Stimulated activated naive CD4-positive, alpha-beta T cell (primary cell): ENCODE measurements around the gene IFI27L1.
"Not testable (repeated sequence)": the region's sequence is repeated elsewhere in the genome, so short reads cannot be mapped to it uniquely, and the experiment has no call there.

Source experiments
- DNase-seq, 6 experiments: peaks; one replicate each; lab custom pipeline; 2025; lab: John Stamatoyannopoulos, UW

The IFI27L1 gene

GRCh38 chr14:94048691-94049624 lies 32.2 kb upstream of the IFI27L1 start:
- no peak for DNase-seq

GRCh38 chr14:94049625-94050023 lies 31.5 kb upstream of the IFI27L1 start:
- DNase-seq, result no peak

GRCh38 chr14:94050231-94050880 lies 30.8 kb upstream of the IFI27L1 start:
- DNase-seq, result no peak

DNA sequence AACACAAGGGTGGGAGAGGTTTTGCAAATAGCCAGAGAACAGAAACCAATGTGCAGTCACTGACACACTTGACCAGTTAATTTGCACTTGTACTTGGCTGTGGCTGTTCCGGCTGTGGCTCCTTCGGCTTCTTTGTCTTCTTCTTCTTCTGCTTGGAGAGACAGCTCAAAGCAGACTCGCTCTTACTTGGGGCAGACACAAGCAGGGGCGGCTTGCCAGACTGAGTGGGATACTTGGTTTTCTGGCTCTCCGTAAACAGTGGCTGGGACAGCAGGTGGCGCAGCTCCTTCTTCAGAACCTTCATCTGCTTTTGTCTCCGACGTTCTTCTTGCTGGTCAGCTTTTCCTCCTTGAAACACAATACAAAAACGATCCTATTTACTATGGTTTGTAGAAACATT lies 30.0 kb upstream of the IFI27L1 start:
- no peak for DNase-seq

GRCh38 chr14:94051779-94052178 lies 29.3 kb upstream of the IFI27L1 start:
- DNase-seq, result no peak

GRCh38 chr14:94052199-94052598 lies 28.9 kb upstream of the IFI27L1 start:
- no peak for DNase-seq

- no peak for DNase-seq
These were observed 28.4 kb upstream of the IFI27L1 start for GRCh38 chr14:94052662-94053061.

DNA sequence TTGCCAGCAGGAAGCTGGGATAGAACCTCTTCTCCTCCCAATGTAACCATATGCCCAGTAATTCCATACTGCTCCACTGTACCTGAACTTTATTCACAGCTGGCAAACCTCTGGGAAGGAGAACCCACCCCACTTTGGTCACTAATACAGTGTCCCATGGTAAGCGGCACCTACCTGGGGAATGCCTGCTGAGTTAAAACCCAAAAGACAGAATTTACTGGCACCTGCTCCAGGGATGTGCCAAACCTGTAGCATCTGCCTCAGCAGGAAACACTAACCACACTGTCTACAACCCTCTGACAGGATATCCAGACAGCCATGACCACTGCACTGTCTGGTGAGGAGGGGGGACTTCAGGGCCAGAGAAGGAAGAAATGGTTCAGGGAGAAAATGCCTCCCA lies 26.7 kb upstream of the IFI27L1 start:
- no peak for DNase-seq

DNA sequence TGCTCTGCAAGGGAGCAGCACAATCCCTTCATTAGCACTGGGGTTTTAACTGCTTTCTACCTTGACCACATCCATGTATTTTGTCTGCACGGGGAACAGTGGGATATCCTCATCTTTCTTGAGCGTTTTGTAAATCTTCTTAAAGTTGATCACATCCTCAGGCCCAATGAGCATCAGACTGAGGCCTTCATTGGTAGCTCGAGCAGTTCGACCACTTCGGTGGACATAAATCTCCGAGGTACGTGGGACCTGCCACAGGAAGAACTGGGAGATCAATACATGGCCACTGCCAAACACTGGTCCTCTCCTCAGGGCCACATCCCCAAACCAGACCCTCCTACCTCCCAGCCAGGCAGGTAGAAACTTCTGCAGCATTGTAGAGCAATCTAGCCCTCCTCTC lies 26.2 kb upstream of the IFI27L1 start:
- DNase-seq, result no peak

DNA sequence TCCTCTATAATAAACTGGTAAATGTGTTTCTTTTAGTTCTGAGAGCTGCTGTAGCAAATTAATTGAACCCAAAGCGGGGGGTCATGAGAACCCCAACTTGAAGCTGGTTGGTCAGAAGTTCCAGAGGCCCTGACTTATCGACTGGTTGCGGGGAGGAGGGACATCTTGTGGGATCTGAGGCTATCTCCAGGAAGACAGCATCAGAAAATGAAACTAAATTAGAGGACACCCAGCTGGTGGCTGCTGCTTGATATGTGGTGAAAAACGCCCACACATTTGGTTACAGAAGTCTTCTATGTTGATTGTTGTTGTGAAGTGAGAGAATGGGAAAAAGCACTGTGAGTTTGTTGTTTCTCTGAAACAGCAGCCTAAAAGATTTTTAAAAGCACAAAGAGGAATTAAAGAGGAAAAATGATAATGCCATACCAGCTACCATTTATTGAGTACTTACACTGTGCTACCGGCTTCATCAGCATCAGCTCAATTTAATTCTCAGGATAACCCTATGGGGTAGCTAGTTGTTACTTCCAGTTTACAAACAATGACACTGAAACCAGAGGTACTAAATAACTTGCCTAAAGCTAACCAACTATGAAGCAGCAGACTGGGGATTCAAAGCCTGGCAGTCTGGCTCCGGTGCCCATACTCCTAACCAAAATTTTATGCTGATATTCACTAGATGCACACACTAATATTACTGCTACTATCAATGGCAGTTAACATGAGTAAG lies 24.4 kb upstream of the IFI27L1 start:
- DNase-seq, result no peak

DNA sequence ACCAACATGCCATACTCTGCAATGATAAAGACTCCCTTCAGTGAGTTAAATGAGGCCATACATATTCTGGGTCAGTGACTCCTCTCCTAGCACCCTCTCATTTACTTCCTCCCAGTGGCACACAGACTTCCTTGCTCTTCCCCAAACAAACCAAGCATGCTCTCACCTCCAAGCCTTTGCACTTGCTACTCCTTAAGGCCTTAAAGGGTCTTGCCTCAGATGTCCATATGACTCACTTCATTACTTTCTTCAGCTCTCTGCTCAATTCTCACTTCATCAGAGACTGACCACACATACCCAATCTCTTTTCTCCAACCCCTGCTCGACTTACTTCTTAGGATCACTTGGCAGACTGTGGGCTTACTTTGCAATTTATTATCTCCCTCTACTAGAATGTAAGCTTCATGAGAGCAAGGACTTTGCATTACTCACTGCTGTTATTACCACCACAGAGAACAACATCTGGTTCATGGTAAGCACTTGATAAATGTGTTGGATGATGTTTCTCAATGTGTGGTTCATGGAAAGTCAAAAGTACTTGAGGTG lies 22.9 kb upstream of the IFI27L1 start:
- DNase-seq, result no peak

- DNase-seq, result no peak
These were observed 22.4 kb upstream of the IFI27L1 start for GRCh38 chr14:94058674-94059138.

GRCh38 chr14:94059998-94060397 lies 21.1 kb upstream of the IFI27L1 start:
- DNase-seq, result no peak

- no peak for DNase-seq
These were observed 18.7 kb upstream of the IFI27L1 start for GRCh38 chr14:94062344-94062940.

DNA sequence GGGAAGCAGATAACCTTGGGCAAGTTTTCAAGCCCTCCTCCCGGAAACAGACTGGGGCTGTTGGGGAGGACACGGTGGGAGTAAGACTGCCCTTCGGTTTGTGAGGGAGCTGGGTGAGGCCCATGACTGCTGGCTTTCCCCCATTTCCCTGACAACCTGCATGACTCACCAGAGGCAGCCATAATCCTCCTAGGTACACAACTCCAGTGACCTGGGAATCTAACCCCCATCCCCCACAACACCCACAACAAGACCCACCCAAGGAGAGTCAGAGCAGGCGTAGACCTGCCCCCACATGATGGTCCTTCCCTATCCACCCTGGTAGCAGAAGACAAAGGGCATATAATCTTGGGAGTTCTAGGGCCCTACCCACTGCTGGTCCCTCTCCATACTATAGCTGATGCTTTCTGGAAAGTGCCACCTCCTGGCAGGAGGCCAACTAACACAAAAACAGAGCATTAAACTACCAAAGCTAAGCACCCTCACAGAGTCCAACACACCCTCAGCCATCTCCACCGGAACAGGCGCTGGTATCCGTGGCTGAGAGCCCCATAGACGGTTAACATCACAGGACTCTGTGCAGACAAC lies 14.9 kb upstream of the IFI27L1 start:
- no peak for DNase-seq

GRCh38 chr14:94072076-94072475 lies 9.0 kb upstream of the IFI27L1 start:
- not testable (repeated sequence) for DNase-seq

DNA sequence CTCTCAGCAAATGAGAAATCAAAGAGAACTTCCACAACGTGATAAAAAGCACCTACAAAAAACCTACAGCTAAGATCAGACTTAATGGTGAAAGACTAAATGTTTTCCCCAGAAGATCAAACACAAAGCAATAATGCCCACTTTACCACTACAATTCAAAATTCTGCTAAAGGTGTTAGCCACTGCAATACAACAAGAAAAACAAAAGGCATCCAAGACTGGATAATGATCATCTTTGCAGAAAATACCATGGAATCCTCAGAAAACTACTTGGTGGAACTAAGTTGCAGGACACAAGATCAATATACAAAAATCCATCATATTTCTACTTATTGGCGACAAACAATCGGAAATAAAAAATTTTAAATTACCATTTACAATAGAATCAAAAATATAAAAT lies 6.6 kb upstream of the IFI27L1 start:
- DNase-seq, result no peak

DNA sequence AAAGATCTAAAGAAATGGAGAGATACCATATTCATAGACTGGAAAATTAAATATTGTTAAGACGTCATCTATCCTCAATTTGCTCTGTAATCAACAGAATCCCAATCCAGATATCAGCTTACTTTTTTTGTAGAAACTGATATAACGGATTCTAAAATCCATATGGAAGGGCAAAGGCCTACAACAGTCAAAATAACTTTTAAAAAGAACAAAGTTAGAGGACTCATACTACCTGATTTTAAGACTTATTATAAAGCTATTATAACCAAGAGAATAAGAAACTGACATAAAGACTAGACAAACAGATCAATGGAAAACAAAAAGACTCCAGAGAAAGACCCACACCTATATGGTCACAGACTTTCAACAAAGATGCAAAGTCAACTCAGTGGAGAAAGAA lies 6.1 kb upstream of the IFI27L1 start:
- no peak for DNase-seq

GRCh38 chr14:94077111-94077821 lies 3.8 kb upstream of the IFI27L1 start:
- no peak for DNase-seq

GRCh38 chr14:94077823-94078222 lies 3.3 kb upstream of the IFI27L1 start:
- DNase-seq, result no peak
